Glutamatergic neuron (in vitro differentiated cells): ENCODE measurements around the gene THAP8. TPM values are rescaled to one million over a fixed set of nuclear protein-coding genes. Genes with fewer than 3 reads are reported as not detected.

Experiments
- DNase-seq: peaks from one replicate; pipeline ENCODE4 v3.0.0; 2022
- H3K27ac Mint-ChIP-seq: one replicate; pipeline ENCODE4 v1.8.0; 2020; ENCODE audit warnings: mild to moderate bottlenecking, mixed read lengths, inconsistent platforms; ENCODE audit not compliant: unreplicated experiment
- H3K27me3 Mint-ChIP-seq: one replicate; pipeline ENCODE4 v1.8.0; 2020; ENCODE audit warnings: mild to moderate bottlenecking, moderate library complexity, mixed read lengths, inconsistent platforms; ENCODE audit not compliant: unreplicated experiment
- H3K36me3 Mint-ChIP-seq: one replicate; pipeline ENCODE4 v1.8.0; 2020; ENCODE audit warnings: mild to moderate bottlenecking, mixed read lengths, inconsistent platforms; ENCODE audit not compliant: unreplicated experiment
- H3K4me1 Mint-ChIP-seq: one replicate; pipeline ENCODE4 v1.8.0; 2020; ENCODE audit warnings: mild to moderate bottlenecking, low read depth, mixed read lengths, inconsistent platforms; ENCODE audit not compliant: unreplicated experiment
- H3K4me3 Mint-ChIP-seq: one replicate; pipeline ENCODE4 v1.8.0; 2020; ENCODE audit warnings: mild to moderate bottlenecking, mixed read lengths, inconsistent platforms; ENCODE audit not compliant: unreplicated experiment
- H3K9me3 Mint-ChIP-seq: one replicate; pipeline ENCODE4 v1.8.0; 2020; ENCODE audit warnings: mild to moderate bottlenecking, moderate library complexity, mixed read lengths, inconsistent platforms; ENCODE audit not compliant: unreplicated experiment
- total RNA-seq: library from RNA; stranded (reverse); fragmentation: NEBNext Ultra II Directional; extraction: Animal tissue kit (Norgen Biotek cat#: 25700); gene quantifications from one replicate; pipeline ENCODE4 v1.2.1, GENCODE V29; 2021; ENCODE audit not compliant: unreplicated experiment
- TF ChIP-seq, protein P1 (sequence below): fragments of 200-600 bp; sonication (generic); IDR thresholded peaks from one replicate; pipeline ENCODE4 v1.5.0; 2021; ENCODE audit not compliant: partially characterized antibody, unreplicated experiment

The THAP8 gene
- total RNA-seq, 1 donor from 2014 or later, result 10.1 TPM

DNA sequence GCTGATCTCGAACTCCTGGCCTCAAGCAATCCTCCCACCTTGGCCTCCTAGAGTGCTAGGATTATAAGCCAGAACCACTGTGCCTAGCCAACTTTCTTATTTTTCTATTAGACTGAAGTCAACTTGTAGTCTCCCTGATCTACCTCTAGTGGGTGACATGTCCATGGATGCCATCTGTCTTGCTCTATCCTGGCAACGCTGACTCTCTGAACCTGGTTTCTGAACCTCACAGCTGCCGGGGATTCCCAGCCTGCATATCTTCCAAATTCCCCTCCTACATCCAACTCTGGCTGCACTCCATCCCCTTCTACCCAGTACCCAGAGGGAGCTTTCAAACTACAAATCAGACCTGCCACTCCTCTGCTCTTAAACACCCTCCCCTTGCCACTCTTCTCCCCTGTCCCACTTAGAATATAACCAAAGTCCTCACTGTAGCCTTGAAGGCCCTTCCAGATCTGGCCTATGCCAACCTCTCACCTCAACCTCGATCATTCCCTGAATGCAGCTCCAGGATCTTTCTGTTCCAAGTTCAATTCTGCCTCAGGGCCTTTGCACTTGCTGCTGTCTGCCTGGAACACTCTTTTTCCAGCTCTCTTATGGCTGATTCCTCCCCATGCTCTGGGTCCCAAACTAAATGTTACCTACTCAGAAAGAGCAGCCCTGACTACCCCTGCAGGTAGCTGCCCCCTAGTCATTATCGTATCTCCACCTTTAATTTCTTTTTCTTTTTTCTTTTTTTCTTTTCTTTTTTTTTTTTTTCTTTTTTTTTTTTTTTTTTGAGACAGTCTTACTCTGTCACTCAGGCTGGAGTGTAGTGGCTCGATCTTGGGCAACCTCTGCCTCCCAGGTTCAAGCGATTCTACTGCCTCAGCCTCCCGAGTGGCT, 23.6 kb downstream of the THAP8 start:
- peaks cover 5% of the 10 kb centered on the region for H3K9me3 Mint-ChIP-seq
- TF ChIP-seq, protein P1, sequence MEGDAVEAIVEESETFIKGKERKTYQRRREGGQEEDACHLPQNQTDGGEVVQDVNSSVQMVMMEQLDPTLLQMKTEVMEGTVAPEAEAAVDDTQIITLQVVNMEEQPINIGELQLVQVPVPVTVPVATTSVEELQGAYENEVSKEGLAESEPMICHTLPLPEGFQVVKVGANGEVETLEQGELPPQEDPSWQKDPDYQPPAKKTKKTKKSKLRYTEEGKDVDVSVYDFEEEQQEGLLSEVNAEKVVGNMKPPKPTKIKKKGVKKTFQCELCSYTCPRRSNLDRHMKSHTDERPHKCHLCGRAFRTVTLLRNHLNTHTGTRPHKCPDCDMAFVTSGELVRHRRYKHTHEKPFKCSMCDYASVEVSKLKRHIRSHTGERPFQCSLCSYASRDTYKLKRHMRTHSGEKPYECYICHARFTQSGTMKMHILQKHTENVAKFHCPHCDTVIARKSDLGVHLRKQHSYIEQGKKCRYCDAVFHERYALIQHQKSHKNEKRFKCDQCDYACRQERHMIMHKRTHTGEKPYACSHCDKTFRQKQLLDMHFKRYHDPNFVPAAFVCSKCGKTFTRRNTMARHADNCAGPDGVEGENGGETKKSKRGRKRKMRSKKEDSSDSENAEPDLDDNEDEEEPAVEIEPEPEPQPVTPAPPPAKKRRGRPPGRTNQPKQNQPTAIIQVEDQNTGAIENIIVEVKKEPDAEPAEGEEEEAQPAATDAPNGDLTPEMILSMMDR, result no peak
- no peak overlapping the region for H3K27ac Mint-ChIP-seq
- peaks cover 3% of the 10 kb centered on the region for H3K4me1 Mint-ChIP-seq
- peak overlapping the region; percentile 14 for H3K4me3 Mint-ChIP-seq
- peaks cover 12% of the 10 kb centered on the region for H3K27me3 Mint-ChIP-seq
- no peaks in the 10 kb centered on the region for H3K36me3 Mint-ChIP-seq
- DNase-seq, result no peak

DNA sequence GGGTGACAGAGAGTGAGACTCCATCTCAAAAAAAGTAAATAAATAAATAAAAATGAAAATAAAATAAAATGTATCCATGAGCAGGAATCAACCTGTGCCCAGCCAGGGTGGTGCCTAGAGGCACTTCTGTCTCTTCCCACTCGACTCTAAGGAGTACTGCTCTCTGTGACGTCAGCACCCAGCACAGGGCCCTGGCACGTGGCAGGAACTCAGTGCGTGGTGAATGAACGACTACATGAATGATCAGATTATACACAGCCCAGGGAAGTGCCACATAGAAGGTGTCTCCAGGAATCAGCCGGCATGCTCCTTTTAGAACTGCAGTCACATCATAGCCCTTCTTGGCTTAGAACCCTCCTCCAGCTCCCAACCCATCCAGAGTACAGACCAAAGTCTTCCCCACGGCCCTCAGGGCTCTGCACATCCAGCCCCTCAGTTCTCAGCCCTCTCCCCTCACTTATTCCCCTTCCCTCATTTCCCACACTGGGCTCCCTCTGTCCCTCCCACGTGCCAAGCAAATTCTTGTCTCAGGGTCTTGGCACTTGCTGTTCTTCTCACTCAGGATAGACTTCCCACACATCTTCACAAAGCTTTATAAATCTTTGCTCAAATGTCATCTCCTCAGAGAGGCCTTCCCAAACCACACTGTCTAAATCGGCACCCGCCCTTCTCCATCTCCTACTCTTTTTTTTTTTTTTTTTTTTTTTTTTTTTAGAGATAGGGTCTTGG, 25.6 kb downstream of the THAP8 start:
- Mint-ChIP-seq H3K36me3 (peaks cover 4% of the 10 kb centered on the region), H3K4me1 (peaks cover 3% of the 10 kb centered on the region), H3K4me3 (no peak overlapping the region), H3K9me3 (peaks cover 2% of the 10 kb centered on the region), H3K27ac (no peak overlapping the region), H3K27me3 (peaks cover 11% of the 10 kb centered on the region)
- DNase-seq, result no peak
- TF ChIP-seq, protein P1, result no peak

DNA sequence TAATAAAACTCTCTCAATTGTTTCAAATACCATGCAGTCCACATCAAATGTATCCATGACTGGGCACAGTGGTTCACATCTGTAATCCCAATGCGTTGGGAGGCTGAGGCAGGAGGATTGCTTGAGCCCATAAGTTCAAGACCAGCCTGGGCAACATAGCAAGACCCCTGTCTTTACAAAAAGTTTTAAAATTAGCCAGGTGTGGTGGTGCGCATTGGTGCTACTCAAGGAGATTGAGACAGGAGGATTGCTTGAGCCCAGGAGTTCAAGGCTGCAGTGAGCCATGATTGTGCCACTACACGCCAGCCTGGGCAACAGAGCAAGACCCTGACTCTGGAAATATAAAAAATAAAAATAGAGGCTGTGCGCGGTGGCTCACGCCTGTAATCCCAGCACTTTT, 26.4 kb downstream of the THAP8 start:
- no peaks in the 10 kb centered on the region for H3K9me3 Mint-ChIP-seq
- H3K36me3 Mint-ChIP-seq, result peaks cover 7% of the 10 kb centered on the region
- DNase-seq, result no peak
- H3K4me1 Mint-ChIP-seq, result peaks cover 3% of the 10 kb centered on the region
- TF ChIP-seq, protein P1, result no peak
- peaks cover 14% of the 10 kb centered on the region for H3K27me3 Mint-ChIP-seq
- no peak overlapping the region for H3K27ac Mint-ChIP-seq
- no peak overlapping the region for H3K4me3 Mint-ChIP-seq

DNA sequence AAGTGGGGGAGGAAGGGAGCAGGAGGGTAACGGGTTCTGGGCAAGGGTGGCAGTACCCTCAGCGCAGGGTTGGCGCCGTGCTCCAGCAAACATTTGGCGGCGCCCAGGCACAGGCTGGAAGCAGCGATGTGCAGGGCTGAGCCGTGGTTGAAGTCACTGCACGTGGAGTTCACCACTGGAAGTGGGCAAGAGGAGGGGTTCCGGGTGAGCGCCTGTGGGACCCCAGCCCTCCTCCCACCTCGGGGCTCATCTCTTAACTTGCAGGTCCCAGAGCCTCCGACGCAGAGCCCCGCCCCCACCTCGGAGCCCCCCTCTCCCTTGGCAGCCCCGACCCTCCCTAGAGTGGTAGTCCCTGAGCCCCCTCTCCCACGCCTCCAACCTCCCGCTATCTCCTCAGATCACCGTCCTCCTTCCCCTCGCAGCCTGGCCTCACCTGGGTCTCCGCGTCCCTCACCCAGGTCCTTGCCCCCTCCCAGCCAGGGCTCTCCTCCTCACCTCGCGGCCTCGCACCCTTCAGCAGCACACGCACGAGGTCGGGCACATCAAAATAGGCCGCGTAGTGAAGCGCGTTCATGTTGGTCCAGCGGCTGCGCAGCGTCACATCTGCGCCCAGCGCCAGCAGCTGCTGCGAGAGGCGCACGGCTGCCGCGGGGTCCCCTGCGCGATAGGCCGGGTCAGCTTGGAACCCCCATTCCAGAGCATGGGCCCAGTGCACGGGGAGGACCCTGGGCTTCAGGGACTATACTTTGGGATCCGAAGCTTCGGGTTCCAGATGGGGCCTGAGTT, 27.8 kb downstream of the THAP8 start:
- peaks cover 13% of the 10 kb centered on the region for H3K27me3 Mint-ChIP-seq
- TF ChIP-seq, protein P1, result no peak
- H3K36me3 Mint-ChIP-seq, result peaks cover 7% of the 10 kb centered on the region
- H3K4me3 Mint-ChIP-seq, result no peak overlapping the region
- peaks cover under 1% of the 10 kb centered on the region for H3K4me1 Mint-ChIP-seq
- H3K9me3 Mint-ChIP-seq, result no peaks in the 10 kb centered on the region
- no peak overlapping the region for H3K27ac Mint-ChIP-seq
- DNase-seq, result no peak
